GM12878 (cell line): ENCODE data around the gene LIMS1. TPM values are rescaled to one million over a fixed set of nuclear protein-coding genes. Genes with fewer than 3 reads are reported as not detected.
A peak's percentile ranks its signal among the peaks of the same experiment; 100 is the strongest.

Experiments
- ATAC-seq: fragments of 200-7000 bp; cut with Tn5 transposase; 3 replicates; pipeline ENCODE4 v1.9.1; 2020; ENCODE audit warnings: mild to moderate bottlenecking, moderate library complexity
- BruUV-seq: library from RNA; stranded (reverse); fragments of 400-500 nt; replicated peaks from 2 replicates; lab custom pipeline; 2021; lab: Mats Ljungman, UMichigan
- CTCF ChIA-PET: fragments of 300-600 bp; sonication (Branson Sonifier 250); formaldehyde crosslinking; extraction: SDS; loops from one replicate; lab custom pipeline; 2021; ENCODE audit warnings: inconsistent platforms; lab: Yijun Ruan, JAX
- POLR2A ChIA-PET: fragments of 350-600 bp; formaldehyde crosslinking; extraction: SDS; loops from one replicate; lab custom pipeline; 2021; ENCODE audit warnings: inconsistent platforms; lab: Charles Lee
- RAD21 ChIA-PET: fragments of 300-600 bp; sonication (Branson Sonifier 250); formaldehyde crosslinking; loops from one replicate; lab custom pipeline; 2023; ENCODE audit warnings: antibody characterized with exemption; ENCODE audit not compliant: unreplicated experiment; lab: Charles Lee
- SMC1A ChIA-PET: fragments of 300-600 bp; sonication (Branson Sonifier 250); formaldehyde crosslinking; loops from one replicate; lab custom pipeline; 2023; ENCODE audit not compliant: unreplicated experiment, uncharacterized antibody; lab: Charles Lee
- DNase-seq: peaks from one replicate; pipeline ENCODE4 v3.0.0-alpha.2; 2011; ENCODE audit warnings: low read depth, low spot score
- FAIRE-seq: peaks from 3 replicates; lab custom pipeline; 2011; peaks lifted over from hg19 to GRCh38; lab: Jason Lieb, UNC
- H2AFZ ChIP-seq: 2 replicates; pipeline ENCODE4 v1.6.0; 2011; ENCODE audit warnings: low read depth, low read length, control low read depth; ENCODE audit not compliant: control insufficient read depth
- H3K27ac ChIP-seq: 2 replicates; pipeline ENCODE4 v1.5.1; 2011; ENCODE audit warnings: control low read depth; ENCODE audit not compliant: control insufficient read depth, insufficient read depth
- H3K27me3 ChIP-seq, 2 experiments: replicated peaks in 1 of 2; 2 replicates each; pipeline versions ENCODE4 v1.6.0 to v1.6.1; 2011; ENCODE audit warnings: low read length in 1 of 2; ENCODE audit not compliant: control insufficient read depth in 2 of 2, insufficient read depth in 2 of 2
- H3K36me3 ChIP-seq, 2 experiments: 2 replicates each; pipeline ENCODE4 v1.5.1; 2011; ENCODE audit warnings: low read length in 1 of 2; ENCODE audit not compliant: control insufficient read depth in 2 of 2, insufficient read depth in 2 of 2
- H3K4me1 ChIP-seq: 2 replicates; pipeline ENCODE4 v1.6.1; 2011; ENCODE audit warnings: mild to moderate bottlenecking, low read length, moderate library complexity, mixed read lengths; ENCODE audit not compliant: control insufficient read depth, insufficient read depth
- H3K4me2 ChIP-seq: 2 replicates; pipeline ENCODE4 v1.6.0; 2011; ENCODE audit warnings: control low read depth; ENCODE audit not compliant: control insufficient read depth, insufficient read depth
- H3K4me3 ChIP-seq: fragments of 200-600 bp; sonication (generic); 2 replicates; pipeline ENCODE4 v1.5.1; 2016
- H3K79me2 ChIP-seq: 2 replicates; pipeline ENCODE4 v1.6.0; 2011; ENCODE audit warnings: low read length; ENCODE audit not compliant: control insufficient read depth, insufficient read depth
- H3K9ac ChIP-seq: 2 replicates; pipeline ENCODE4 v1.8.0; 2011; ENCODE audit warnings: low read length, control low read depth, mixed read lengths; ENCODE audit not compliant: control insufficient read depth, insufficient read depth
- H3K9me3 ChIP-seq: replicated peaks from 3 replicates; pipeline ENCODE4 v1.5.1; 2011; ENCODE audit warnings: mild to moderate bottlenecking, low read length; ENCODE audit not compliant: control insufficient read depth, insufficient read depth
- H4K20me1 ChIP-seq: 2 replicates; pipeline ENCODE4 v1.6.0; 2011; ENCODE audit not compliant: control insufficient read depth, insufficient read depth
- LARP7 ChIP-seq: fragments of 450-650 bp; IDR thresholded peaks from 2 replicates; pipeline ENCODE4 v1.6.1; 2017; ENCODE audit warnings: mild to moderate bottlenecking
- WGBS: methylation state at CpG from one replicate; pipeline ENCODE4 v1.1.6; 2016; ENCODE audit warnings: low lambda C conversion rate; ENCODE audit not compliant: insufficient replicate concordance, insufficient coverage; ENCODE audit errors: missing lambda C conversion rate; 5-methylcytosine and 5-hydroxymethylcytosine counted together
- in situ Hi-C: fragments of 300-500 bp; cut with MboI; formaldehyde crosslinking; loops from 9 replicates; pipeline ENCODE4 v1.14.3; 2018; ENCODE audit warnings: mixed read lengths
- intact Hi-C: fragments of 100-400 bp; cut with micrococcal nuclease; formaldehyde crosslinking; loops from one replicate; pipeline ENCODE4 v1.14.2; 2022; ENCODE audit not compliant: unreplicated experiment
- polyA plus RNA-seq, 11 experiments: library from polyadenylated mRNA; depleted of rRNA in 4 of 11; unstranded in 6 of 11; stranded (reverse) in 5 of 11; fragments of >200 nt; fragmentation: Nextera tagmentation in 4 of 11; fragmentation: Illumina TruSeq in 1 of 11; extraction: Ambion mirVana in 4 of 11; extraction: Trizol in 1 of 11; gene quantifications; 1 replicate in 1 of 11; 2 replicates in 10 of 11; pipeline versions ENCODE4 v1.2.1 to v1.2.3, GENCODE V29; 2011 to 2016; ENCODE audit warnings: inconsistent platforms in 2 of 11, missing spikeins in 2 of 11, low read depth in 1 of 11
- total RNA-seq, 4 experiments: library from RNA; depleted of rRNA in 3 of 4; stranded (reverse); fragments of >200 nt in 3 of 4; fragmentation: Illumina TruSeq in 1 of 4; extraction: Trizol in 1 of 4; gene quantifications; 2 replicates each; pipeline versions ENCODE4 v1.2.1 to v1.2.3, GENCODE V29; 2013 to 2021
- TF ChIP-seq, protein P1 (sequence below): fragments of 450-650 bp; IDR thresholded peaks from 2 replicates; pipeline ENCODE4 v1.6.1; 2016; ENCODE audit warnings: mild to moderate bottlenecking, moderate library complexity, borderline replicate concordance
- TF ChIP-seq, protein P2 (sequence below): fragments of 450-650 bp; IDR thresholded peaks from 2 replicates; pipeline ENCODE4 v1.6.1; 2016; ENCODE audit warnings: mild to moderate bottlenecking

Gene LIMS1
- total and polyA plus RNA-seq, 10 of the 15 experiments (the other 5 are each of a cell fraction or from before 2014, with no cell fraction given): 15.7 to 98.1 (median 43.9) TPM

DNA sequence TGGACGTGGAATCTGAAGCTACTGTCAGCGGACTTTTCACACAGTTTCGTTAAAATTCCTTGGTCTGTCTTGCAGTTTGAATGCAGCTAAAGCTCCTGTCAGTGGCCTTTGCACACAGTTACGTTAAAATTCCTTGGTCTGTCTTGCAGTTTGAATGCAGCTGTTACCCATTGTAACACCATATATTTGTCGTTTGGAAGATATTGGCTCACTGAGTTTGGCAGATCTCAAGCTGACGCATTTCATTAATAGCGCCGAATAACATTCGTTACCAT, 1.0 kb downstream of the LIMS1 start:
- in situ Hi-C loops (no loop called here), intact Hi-C loops (loop anchor here (5.0 kb wide), 1 partner anchor 47 kb away; no protein-coding TSS in a partner anchor)
- H3K36me3 ChIP-seq: no peaks in the 10 kb centered on the region
- TF ChIP-seq, protein P1, sequence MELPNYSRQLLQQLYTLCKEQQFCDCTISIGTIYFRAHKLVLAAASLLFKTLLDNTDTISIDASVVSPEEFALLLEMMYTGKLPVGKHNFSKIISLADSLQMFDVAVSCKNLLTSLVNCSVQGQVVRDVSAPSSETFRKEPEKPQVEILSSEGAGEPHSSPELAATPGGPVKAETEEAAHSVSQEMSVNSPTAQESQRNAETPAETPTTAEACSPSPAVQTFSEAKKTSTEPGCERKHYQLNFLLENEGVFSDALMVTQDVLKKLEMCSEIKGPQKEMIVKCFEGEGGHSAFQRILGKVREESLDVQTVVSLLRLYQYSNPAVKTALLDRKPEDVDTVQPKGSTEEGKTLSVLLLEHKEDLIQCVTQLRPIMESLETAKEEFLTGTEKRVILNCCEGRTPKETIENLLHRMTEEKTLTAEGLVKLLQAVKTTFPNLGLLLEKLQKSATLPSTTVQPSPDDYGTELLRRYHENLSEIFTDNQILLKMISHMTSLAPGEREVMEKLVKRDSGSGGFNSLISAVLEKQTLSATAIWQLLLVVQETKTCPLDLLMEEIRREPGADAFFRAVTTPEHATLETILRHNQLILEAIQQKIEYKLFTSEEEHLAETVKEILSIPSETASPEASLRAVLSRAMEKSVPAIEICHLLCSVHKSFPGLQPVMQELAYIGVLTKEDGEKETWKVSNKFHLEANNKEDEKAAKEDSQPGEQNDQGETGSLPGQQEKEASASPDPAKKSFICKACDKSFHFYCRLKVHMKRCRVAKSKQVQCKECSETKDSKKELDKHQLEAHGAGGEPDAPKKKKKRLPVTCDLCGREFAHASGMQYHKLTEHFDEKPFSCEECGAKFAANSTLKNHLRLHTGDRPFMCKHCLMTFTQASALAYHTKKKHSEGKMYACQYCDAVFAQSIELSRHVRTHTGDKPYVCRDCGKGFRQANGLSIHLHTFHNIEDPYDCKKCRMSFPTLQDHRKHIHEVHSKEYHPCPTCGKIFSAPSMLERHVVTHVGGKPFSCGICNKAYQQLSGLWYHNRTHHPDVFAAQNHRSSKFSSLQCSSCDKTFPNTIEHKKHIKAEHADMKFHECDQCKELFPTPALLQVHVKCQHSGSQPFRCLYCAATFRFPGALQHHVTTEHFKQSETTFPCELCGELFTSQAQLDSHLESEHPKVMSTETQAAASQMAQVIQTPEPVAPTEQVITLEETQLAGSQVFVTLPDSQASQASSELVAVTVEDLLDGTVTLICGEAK: 0 out of 2 replicates have a peak, but pooled peaks have one; percentile 11
- TF ChIP-seq LARP7: no peak
- TF ChIP-seq, protein P2, sequence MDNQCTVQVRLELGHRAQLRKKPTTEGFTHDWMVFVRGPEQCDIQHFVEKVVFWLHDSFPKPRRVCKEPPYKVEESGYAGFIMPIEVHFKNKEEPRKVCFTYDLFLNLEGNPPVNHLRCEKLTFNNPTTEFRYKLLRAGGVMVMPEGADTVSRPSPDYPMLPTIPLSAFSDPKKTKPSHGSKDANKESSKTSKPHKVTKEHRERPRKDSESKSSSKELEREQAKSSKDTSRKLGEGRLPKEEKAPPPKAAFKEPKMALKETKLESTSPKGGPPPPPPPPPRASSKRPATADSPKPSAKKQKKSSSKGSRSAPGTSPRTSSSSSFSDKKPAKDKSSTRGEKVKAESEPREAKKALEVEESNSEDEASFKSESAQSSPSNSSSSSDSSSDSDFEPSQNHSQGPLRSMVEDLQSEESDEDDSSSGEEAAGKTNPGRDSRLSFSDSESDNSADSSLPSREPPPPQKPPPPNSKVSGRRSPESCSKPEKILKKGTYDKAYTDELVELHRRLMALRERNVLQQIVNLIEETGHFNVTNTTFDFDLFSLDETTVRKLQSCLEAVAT: peak; percentile 88
- RAD21 ChIA-PET: interaction anchor here (0.6 to 7.4 kb wide), 11 partner anchors 15 to 182 kb away, joined by 3 to 129 read pairs (median 5); partner anchors contain the start of gene GCC2
- POLR2A ChIA-PET: interaction anchor here (0.7 to 4.2 kb wide), 13 partner anchors 25 to 90 kb away, joined by 3 to 55 read pairs (median 4); partner anchors contain the start of gene GCC2
- BruUV-seq: no TSS peak
- no peaks in the 10 kb centered on the region for H3K9me3 ChIP-seq
- FAIRE-seq: no peak
- peak overlapping the region; percentile 95 for H3K4me2 ChIP-seq
- peak overlapping the region; percentile 85 for H3K4me3 ChIP-seq
- DNase-seq: no peak
- H3K79me2 ChIP-seq: peaks cover 50% of the 10 kb centered on the region
- peak overlapping the region; percentile 72 for H3K9ac ChIP-seq
- CTCF ChIA-PET: interaction anchor here (0.9 to 1.9 kb wide), 9 partner anchors 13 to 101 kb away, joined by 3 to 16 read pairs (median 5); no protein-coding TSS in a partner anchor
- ATAC-seq: no peak
- H3K4me1 ChIP-seq: no peaks in the 10 kb centered on the region; the same call in 1 of the 2 replicates
- peak overlapping the region; percentile 68 for H2AFZ ChIP-seq
- peak overlapping the region; percentile 66 for H3K27ac ChIP-seq
- 38% methylated on average over 9 of the region's 9 CpGs for WGBS
- no peaks in the 10 kb centered on the region for H4K20me1 ChIP-seq
- SMC1A ChIA-PET: interaction anchor here (0.8 to 9.0 kb wide), 17 partner anchors 10 to 134 kb away, joined by 3 to 214 read pairs (median 4); partner anchors contain the start of gene GCC2
- no peaks in the 10 kb centered on the region for H3K27me3 ChIP-seq
